Stimulated activated CD4-positive, alpha-beta T cell treated with anti-CD3 and anti-CD28 coated beads, Interleukin-12 subunit alpha, Interleukin-12 subunit beta, amount 100 ng/mL, for 48 hours (primary cell): ENCODE data around the gene RNF149.

Source experiments
- DNase-seq, 3 donors: peaks; one replicate each; pipeline ENCODE4 v3.0.0-alpha.2; 2020; ENCODE audit warnings: low read depth in 2 of 3, low spot score in 1 of 3

RNF149 gene

DNA sequence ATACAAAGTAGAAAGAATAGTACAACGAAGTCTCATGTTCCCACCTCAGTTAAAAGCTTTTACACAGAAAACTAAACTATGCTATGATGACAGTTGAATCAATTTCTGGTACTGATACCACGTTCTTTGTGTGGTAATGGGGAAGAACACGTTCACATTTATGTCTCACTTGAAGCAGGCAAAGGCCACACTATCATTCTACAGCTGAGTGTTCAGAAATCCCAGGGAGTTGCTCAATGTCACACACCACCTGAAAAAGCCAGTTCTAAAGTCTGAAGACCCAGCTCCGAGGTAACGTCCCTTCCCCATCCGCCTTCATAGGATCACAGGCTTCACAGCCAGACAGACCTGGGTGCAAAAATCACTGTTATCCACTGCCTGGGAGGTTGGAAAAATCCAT, 8.9 kb downstream of the RNF149 start:
- no peak for DNase-seq

- DNase-seq, result no peak
These were observed 11.1 kb downstream of the RNF149 start for GRCh38 chr2:101297383-101297782.

- DNase-seq, result no peak
These were observed 12.1 kb downstream of the RNF149 start for GRCh38 chr2:101296371-101296770.

DNA sequence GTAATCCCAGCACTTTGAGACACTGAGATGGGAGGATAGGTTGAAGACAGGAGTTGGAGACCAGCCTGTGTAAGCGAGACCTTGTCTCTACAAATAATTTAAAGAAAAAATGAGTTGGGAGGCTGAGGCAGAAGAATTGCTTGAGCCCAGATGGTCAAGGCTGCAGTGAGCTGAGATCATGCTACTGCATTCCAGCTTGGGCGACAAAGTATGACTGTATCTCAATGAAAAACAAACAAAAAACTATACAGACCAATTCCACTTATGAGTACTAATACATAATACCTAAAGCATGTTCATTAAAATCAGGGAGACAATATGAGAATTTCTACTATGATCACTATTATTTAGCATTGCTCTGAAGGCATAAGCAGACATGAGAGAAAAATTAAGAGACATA, 12.6 kb downstream of the RNF149 start:
- DNase-seq, result no peak

- no peak for DNase-seq
These were observed 13.6 kb downstream of the RNF149 start for GRCh38 chr2:101294861-101295260.

GRCh38 chr2:101293544-101293943, 15.0 kb downstream of the RNF149 start:
- DNase-seq, result no peak

DNA sequence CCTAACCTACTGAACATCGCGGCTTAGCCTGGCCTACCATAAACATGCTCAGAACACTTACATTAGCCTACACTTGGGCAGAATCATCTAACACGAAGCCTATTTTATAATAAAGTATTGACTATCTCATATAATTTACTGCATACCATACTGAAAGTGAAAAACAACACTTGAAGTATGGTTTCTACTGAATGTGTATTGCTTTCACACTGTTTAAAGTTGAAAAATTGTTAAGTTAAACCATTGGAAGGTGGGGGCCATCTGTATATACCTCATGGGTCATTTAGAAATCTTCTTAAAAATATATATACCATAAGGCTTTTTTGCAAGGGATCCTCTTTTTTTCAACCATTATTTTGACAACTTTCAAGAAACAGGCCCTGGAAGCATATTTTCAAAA, 16.5 kb downstream of the RNF149 start:
- DNase-seq, result no peak

- DNase-seq, result no peak
These were observed 17.8 kb downstream of the RNF149 start for GRCh38 chr2:101290711-101291110.

GRCh38 chr2:101287303-101287702, 21.2 kb downstream of the RNF149 start:
- DNase-seq, result no peak

DNA sequence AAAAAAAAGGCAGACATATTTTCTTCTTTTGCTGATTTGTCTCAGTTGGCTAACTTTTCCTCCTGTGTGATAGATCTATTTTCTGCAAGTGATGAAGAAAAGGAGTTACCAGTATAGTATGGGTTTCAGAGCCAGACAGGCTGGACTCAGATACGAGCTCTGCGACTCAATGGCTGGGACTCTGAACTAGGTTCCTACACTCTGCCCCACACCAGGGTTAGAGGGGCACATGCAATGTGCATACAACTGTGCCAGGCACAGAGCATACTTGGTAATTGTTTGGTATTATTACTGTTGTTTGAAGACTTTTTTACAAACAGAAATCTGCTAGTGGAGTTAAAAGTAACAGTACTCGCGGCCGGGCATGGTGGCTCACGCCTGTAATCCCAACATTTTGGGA, 21.8 kb downstream of the RNF149 start:
- no peak for DNase-seq

GRCh38 chr2:101282980-101283379, 25.5 kb downstream of the RNF149 start:
- no peak for DNase-seq

DNA sequence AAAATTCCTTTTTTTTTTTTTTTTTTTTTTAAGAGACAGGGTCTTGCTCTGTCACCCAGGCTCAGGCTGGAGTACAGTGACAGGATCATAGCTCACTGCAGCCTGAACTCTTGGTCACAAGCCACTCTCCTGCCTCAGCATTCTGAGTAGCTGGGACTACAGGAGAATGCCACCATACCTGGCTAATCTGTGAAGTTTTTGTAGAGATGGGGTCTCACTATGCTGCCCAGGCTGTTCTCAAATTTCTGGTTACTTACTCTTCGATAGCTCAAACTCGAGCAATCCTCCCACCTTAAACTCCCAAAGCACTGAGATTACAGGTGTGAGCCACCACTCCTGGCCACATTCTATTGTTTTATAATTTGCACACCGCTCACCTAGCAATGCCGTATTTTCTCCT, 27.0 kb downstream of the RNF149 start:
- DNase-seq, result no peak

DNA sequence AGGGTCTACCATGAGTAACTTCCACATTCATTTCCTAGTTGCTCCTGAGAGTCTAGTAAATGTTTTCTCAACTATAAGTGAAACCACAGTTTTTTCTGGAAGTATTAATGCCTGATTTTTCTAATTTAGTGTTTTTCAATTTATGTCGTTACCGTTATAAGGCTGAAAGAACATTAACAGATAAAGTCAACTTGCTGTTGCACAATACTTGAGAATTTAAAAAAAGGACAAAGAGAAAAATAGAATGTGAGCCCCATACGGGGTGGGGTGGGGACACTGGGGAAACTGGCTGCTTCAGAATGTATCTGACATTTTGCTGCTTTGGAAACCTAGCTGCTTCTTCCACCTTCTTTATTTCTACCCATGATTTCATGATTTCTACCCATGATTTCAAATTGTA, 29.6 kb downstream of the RNF149 start:
- no peak for DNase-seq

DNA sequence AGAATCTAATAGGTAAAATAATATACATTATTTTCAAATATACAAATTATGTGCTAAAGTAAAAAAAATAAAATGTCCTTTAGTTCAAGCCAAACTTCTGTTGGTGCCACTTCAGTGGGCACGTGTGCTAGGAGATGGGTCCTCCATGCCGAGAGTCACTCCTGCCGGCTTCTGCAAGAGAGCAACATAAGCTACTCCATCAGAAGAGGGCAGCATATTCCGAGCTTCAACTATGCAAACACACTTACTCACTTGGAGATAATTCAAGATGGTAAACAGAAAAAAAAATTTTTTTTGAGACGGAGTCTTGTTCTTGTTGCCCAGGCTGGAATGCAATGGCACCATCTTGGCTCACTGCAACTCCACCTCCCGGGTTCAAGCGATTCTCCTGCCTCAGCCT, 31.4 kb downstream of the RNF149 start:
- DNase-seq, result no peak

GRCh38 chr2:101274142-101274541, 34.4 kb downstream of the RNF149 start:
- DNase-seq, result no peak

DNA sequence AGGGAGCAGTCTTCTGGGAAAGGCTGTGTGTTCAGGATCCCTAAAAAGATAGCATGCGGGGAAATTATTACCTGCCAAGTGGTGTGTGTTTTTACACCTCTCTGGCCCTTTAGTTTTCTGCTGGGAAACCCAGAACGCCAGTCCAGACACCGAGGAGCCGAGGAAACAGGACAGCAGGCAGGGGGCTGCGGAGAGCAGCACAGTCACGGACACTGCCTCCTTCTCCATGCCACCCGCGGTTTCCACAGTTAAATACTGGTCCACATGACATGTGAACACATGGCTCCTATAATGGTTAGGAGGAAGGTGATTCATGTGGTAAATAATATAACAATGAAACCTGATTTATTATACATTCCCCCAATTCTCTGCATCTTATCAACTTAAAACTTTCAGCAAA, 35.4 kb downstream of the RNF149 start:
- DNase-seq, result no peak

DNA sequence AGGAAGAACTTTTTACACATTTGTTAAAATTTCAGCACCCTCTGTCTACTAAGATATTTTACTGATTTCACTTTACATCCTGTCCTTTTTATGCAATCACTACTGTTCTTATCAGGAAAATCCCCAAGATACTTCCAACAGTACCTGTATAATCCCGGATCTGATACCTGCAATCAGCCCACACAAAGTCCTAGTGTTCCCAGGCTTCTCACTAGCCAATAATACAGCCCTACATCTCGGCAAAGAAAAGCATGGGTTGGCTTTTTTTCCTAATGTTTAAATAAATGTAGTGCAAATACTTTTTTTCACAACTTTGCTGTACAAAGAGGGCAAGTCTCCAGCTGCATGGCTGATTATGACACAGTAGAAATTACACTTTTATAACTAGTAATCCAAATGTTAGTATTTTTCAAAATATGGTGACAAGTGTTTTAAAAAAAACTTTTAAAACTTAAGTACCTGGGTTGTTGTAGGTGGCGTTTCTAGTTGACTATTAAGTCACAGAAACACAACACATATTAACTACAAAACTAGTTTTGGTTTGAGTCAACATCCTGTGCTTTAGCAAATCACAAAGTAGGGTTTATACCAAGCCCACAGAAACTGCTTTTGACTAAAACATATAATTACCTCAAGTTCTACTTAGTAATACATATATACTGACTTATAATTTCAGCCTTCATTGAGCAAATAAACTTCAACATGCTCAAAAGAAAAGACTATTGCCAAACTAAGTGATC, 36.3 kb downstream of the RNF149 start:
- DNase-seq, result no peak

GRCh38 chr2:101270700-101271259, 37.7 kb downstream of the RNF149 start:
- DNase-seq, result no peak

DNA sequence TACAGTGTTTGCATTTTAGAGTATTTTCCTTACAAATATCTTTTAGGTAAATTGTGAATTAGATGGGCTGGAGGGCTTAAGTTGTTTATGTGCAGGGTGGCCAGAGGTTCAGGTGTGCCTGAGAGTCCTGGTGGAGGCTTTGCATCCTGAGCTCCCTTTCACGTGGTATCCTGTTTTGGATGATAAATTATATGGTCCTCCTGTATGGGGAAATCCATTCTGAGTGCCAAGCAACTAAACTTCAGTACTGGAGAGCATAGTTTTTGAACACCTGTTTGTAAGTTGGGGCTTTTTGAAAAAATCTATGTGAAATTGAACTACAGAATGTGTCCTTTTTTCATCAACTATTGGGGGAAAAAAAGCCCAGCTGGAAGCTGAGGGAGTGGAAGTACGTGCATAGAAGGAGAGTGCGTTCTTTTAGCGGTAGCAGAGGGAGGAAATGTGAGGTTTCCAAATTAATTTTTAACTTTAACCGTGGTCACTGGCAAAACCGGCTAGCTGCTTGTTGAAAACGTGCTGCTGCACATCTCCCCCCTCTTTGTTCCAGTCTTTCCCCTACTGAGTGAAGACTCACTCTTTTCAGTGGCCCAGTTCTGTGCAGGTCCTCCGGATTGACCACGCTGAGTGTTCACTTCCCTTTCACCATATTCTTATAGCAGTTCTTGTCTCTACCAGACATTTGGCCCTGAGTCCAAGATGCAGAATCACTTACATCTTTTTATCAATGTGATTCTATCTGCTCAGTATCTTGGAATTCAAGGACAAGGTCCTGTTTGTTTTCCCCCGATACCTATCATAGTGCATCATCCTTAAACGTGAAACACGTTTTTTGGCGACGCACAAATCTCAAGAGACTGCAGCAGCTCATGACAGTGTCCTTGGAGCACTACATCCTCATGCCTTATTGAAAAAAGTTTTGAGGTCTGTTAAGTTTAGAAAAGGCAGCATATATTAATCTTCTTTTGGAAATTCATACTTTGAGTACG, 40.5 kb downstream of the RNF149 start:
- no peak for DNase-seq

DNA sequence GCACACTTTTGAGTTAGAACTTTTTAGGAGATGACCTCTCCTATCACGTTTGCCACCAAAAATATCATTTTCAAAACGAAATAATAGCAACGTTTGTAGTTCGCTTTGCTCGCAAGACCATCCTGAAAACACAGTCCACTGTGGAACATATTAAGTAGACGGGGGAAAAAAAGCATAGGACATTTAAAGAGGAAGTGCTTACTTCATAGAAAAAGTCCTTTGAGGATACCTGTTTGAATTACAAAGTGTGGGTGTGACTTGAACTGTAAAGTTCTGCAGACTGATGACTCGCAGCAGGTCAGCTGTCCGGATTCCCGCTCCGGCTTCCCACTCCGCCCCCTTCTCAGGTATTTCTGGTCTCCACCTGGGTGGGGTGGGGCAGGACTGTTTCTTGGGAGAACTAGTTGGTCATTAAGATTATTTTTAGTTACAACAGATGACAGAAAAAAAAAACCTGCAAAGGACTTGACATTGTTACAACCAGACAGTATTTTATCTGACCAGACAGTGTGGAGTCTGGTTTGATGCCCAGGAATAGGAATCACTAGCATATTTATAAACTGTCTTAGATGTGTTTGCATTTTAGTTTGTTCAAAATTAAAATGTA, 42.5 kb downstream of the RNF149 start:
- no peak for DNase-seq

DNA sequence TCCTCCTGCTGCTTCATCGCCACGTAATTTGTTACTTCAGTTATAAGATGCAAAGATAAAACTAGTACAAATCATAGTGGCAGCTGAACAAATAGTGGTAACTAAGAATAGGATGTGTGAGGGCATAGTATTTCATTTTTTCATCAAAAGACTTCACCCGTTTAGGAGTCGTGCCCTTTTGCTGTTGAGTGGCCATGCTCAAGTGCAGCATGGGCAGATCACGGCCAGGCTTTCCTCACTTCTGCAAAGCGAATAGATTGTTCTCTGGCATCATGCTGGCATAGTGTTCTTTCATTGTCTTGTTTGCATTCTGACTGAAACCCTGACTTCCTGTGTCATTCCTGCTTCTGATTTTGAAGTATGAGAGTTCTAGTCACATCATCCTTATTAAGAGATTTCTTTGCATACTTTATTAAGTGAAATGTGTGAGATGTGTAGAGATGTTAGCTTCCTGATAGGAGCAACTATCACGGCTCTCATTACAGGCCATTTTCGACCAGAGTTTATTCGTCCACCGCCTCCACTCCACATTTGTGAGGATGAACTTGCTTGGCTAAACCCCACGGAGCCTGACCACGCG, 44.1 kb downstream of the RNF149 start:
- DNase-seq, result no peak
